ENCODE results near the gene NAALADL2. TPM values are rescaled to one million over a fixed set of nuclear protein-coding genes. Genes with fewer than 3 reads are reported as not detected.
"Not testable (repeated sequence)": the region's sequence is repeated elsewhere in the genome, so short reads cannot be mapped to it uniquely, and the experiment has no call there.

Gene NAALADL2
- total RNA-seq, 1 donor from 2014 or later: 9.9 TPM

GRCh38 chr3:175073219-175073905 lies 214.2 kb downstream of the NAALADL2 start:
- H3K4me3 Mint-ChIP-seq: no peak overlapping the region
- H3K4me1 Mint-ChIP-seq (ENCODE audit: unreplicated experiment): no peaks in the 10 kb centered on the region
- DNase-seq (ENCODE audit: extremely low spot score, unreplicated experiment): no peak
- H3K27me3 Mint-ChIP-seq: no peaks in the 10 kb centered on the region
- H3K27ac Mint-ChIP-seq: no peak overlapping the region
- H3K9me3 Mint-ChIP-seq: no peaks in the 10 kb centered on the region
- no peak for TF ChIP-seq CTCF (conservative IDR thresholded peaks at IDR 0.05)
- H3K36me3 Mint-ChIP-seq: no peaks in the 10 kb centered on the region

GRCh38 chr3:175075269-175075668 lies 216.1 kb downstream of the NAALADL2 start:
- DNase-seq (ENCODE audit: extremely low spot score, unreplicated experiment): no peak
- Mint-ChIP-seq H3K36me3 (no peaks in the 10 kb centered on the region), H3K9me3 (no peaks in the 10 kb centered on the region), H3K27ac (no peak overlapping the region), H3K4me3 (no peak overlapping the region), H3K27me3 (no peaks in the 10 kb centered on the region), H3K4me1 (ENCODE audit: unreplicated experiment) (no peaks in the 10 kb centered on the region)
- no peak for TF ChIP-seq CTCF (conservative IDR thresholded peaks at IDR 0.05)

- Mint-ChIP-seq H3K27ac (no peak overlapping the region), H3K9me3 (no peaks in the 10 kb centered on the region), H3K4me1 (ENCODE audit: unreplicated experiment) (no peaks in the 10 kb centered on the region), H3K36me3 (no peaks in the 10 kb centered on the region), H3K4me3 (no peak overlapping the region), H3K27me3 (no peaks in the 10 kb centered on the region)
- DNase-seq (ENCODE audit: extremely low spot score, unreplicated experiment): no peak
- no peak for TF ChIP-seq CTCF (conservative IDR thresholded peaks at IDR 0.05)
Measured at GRCh38 chr3:175077216-175077615, 218.1 kb downstream of the NAALADL2 start.

GRCh38 chr3:175082631-175083030 lies 223.5 kb downstream of the NAALADL2 start:
- no peak overlapping the region for H3K27ac Mint-ChIP-seq
- no peaks in the 10 kb centered on the region for H3K9me3 Mint-ChIP-seq
- H3K4me1 Mint-ChIP-seq (ENCODE audit: unreplicated experiment): no peaks in the 10 kb centered on the region
- TF ChIP-seq CTCF (conservative IDR thresholded peaks at IDR 0.05): no peak
- no peak for DNase-seq (ENCODE audit: extremely low spot score, unreplicated experiment)
- no peaks in the 10 kb centered on the region for H3K36me3 Mint-ChIP-seq
- H3K4me3 Mint-ChIP-seq: no peak overlapping the region
- H3K27me3 Mint-ChIP-seq: no peaks in the 10 kb centered on the region

GRCh38 chr3:175087128-175087527 lies 228.0 kb downstream of the NAALADL2 start:
- DNase-seq (ENCODE audit: extremely low spot score, unreplicated experiment); H3K27me3 Mint-ChIP-seq; H3K27ac Mint-ChIP-seq; H3K4me3 Mint-ChIP-seq; H3K36me3 Mint-ChIP-seq; H3K9me3 Mint-ChIP-seq; H3K4me1 Mint-ChIP-seq (ENCODE audit: unreplicated experiment): not testable (repeated sequence)

GRCh38 chr3:175088766-175089380 lies 229.7 kb downstream of the NAALADL2 start:
- Mint-ChIP-seq H3K9me3 (no peaks in the 10 kb centered on the region), H3K4me1 (ENCODE audit: unreplicated experiment) (peaks cover 3% of the 10 kb centered on the region), H3K4me3 (no peak overlapping the region), H3K36me3 (no peaks in the 10 kb centered on the region), H3K27me3 (no peaks in the 10 kb centered on the region), H3K27ac (no peak overlapping the region)
- no peak for DNase-seq (ENCODE audit: extremely low spot score, unreplicated experiment)
- no peak for TF ChIP-seq CTCF (conservative IDR thresholded peaks at IDR 0.05)

Measured in type B pancreatic cell (in vitro differentiated cells).